Activated CD8-positive, alpha-beta memory T cell treated with anti-CD3 and anti-CD28 coated beads for 36 hours (primary cell): ENCODE data around the gene STK32B. TPM values are rescaled to one million over a fixed set of nuclear protein-coding genes. Genes with fewer than 3 reads are reported as not detected.

Experiments
- CTCF ChIA-PET: fragments of 350-600 bp; sonication (Branson Sonifier 250); formaldehyde crosslinking; loops from one replicate; lab custom pipeline; 2021; ENCODE audit warnings: antibody characterized with exemption; lab: Charles Lee
- POLR2A ChIA-PET: fragments of 350-600 bp; sonication (Branson Sonifier 250); formaldehyde crosslinking; loops from one replicate; lab custom pipeline; 2021; ENCODE audit warnings: antibody characterized with exemption; lab: Charles Lee
- total RNA-seq, 2 experiments: library from RNA; stranded (reverse); gene quantifications; one replicate each; pipeline ENCODE4 v1.2.3, GENCODE V29; 2021

Gene STK32B
- total RNA-seq, 2 experiments from 2014 or later = not detected

DNA sequence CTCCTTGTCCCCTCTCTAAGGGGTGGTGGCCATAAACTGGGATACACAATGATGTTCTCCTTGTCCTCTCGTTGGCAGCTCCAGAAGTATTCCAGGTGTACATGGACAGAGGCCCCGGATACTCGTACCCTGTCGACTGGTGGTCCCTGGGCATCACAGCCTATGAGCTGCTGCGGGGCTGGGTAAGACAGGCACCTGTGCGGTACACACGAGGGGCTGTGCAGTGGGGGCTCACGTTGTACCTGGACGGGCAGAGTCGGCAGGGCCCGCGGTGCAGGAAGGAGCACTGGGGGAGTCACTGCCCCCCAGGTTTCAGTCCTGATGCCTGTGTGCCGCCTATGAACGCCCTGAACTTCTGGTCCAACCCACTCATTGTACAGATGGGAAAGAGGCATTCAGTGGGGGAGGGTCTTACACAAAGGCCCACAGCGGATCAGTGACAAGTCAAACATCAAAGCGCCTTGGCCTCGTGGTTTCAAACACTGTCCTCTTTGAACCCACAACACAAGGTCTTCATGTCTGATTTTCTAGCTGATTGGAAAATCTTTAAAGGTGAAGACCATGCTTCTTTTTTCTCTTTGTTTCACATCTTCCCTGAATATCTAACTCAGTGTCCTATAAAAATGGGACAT is 395.4 kb downstream of the STK32B start:
- CTCF ChIA-PET = no interaction called here

DNA sequence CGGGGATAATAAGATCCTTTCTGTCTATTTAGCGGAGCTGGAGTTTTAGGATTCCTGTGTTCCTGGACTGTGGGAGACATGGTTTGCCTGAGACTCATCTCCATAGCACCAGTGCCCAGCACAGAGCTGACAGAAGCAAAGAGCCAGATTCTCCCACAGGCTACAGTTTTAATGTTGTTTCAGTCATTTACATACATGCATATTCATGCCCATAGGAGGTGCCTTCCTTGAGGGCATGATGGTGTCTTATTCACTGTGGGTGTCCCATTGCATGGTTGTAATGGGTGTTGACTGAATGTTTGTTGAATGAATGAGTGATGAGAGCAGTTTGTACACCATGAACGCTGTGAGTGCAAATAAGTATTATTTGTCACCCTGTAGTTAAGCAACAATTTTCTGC is 396.5 kb downstream of the STK32B start:
- CTCF ChIA-PET = no interaction called here

More for the DNA sequence above, 395.4 kb downstream of the STK32B start:
- POLR2A ChIA-PET = no interaction called here

DNA sequence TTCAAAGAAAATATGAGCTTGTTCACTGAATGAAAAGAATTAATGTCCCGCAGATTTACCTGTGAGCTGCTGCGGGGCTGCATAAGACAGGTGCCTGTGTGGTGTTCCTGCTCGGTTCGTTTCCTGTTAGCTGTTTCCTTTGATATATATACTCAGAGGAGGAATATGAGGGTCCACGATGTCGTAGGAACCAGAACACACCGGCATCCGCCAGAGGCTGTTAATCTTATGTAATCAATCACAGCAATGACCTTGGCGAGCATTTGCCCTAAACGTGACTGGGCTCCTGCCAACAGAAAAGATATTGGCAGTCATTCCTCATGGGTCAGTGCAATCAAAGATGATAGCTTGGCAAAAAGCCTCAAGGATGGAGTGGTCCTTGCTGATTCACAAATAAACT is 396.9 kb downstream of the STK32B start:
- ChIA-PET POLR2A (no interaction called here), CTCF (no interaction called here)

More for the DNA sequence above, 396.5 kb downstream of the STK32B start:
- POLR2A ChIA-PET = no interaction called here

DNA sequence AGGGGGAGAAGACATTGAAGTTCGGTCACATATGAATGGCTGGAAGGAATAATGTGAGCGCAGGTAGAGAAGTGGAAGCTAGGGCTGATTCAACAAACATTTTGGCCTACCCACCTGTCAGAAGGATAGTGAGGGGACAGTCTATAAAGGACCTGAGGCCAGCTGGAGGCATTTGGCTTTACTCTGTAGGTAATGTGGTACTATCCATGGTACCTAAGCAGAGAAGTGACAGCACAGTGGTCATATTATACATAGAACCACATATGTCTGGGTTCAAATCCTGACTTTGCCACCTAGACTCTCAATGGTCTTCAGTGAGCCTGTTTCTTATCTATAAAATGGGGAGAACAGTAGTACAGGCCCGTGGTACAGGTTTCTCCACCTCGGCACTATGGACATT is 400.0 kb downstream of the STK32B start:
- ChIA-PET POLR2A (no interaction called here), CTCF (no interaction called here)

DNA sequence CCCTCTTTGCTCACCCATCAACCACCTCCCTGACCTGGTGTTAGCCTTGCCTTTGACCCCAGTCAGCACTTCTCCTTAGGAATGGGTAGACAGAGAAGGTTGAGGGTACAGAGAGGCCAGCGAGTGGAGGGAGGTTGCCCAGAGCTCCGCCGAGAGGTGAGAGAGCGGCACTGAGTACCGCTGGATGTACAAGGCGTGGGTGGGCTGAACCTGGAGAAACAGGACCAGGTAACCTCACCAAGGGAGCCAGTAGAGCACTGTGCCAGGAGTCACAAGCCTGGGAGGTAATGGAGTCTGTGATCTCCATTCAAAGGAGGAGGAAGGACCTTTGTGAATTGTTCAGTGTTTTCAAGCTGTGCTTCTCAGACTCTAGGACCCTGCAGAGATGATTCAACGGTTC is 400.9 kb downstream of the STK32B start:
- POLR2A ChIA-PET = no interaction called here
- CTCF ChIA-PET = no interaction called here

DNA sequence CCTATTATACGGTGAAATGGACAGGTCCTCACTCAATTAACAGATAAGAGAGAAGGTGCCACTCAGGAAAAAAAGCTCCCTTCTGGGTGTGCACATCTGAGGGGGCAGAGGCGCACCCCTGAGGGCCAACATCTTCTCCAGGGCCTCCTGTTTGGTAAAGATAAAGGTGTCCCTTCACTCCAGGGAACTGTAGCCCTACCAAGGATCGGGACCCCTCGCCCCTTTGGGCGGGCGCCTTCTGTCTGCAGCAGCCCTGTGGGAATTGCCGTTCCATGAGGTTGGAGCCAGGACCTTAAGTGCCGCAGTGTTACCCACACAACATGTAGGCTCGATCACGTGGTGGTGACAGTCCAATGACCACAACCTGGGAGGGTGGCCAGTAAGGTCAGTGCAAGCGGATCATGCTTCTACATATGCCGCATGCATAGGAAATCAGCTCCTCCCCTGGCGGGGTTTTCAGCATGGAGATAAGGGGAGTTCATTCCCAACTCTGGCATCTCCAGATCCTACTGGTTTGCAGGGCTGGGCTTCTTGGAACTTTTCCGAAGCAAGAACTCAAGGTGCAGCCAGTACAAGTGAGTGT is 403.8 kb downstream of the STK32B start:
- ChIA-PET CTCF (no interaction called here), POLR2A (no interaction called here)

DNA sequence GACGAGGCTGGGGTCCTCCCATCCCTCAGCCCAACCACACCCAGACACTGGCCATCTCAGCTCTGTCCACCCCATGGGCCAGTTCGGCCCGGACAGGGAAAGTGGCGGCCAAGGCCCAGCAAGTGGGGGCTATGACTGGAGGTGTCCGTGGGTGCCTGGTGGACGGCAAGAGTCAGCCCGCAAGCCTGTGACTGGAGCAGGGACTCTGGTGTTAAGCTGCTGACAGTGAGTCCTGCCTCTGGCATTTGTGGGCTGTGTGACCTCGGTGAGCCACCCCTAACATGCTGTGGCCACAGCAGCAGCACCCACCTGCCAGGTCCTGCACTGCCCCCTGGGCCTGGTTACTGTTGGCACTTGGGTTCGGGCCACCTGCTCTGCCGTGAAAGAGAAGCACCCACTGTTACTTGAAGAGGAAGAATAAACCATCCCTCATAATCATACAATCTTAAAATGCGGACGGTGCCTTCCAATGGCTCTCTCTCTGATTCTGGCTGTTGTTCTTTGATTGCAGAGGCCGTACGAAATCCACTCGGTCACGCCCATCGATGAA is 405.1 kb downstream of the STK32B start:
- CTCF ChIA-PET = no interaction called here
- POLR2A ChIA-PET = no interaction called here

DNA sequence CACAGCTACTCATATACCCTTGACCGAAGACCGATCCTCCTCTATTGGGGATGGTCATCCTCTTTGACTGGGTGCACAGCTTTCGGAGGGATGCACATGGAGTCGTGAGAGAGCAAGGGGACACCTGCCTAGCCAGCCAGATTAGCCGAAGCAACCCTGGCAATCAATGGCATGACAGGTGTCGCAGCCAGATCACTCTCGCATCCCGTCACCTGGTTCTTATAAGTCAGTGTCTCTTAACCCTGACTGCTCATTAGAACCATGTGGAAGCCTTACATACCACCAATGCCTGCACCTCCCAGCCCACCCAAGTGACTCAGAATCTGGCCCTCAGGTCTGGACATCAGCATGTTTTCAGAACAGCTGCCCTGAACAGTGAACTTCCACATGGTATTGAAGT is 407.4 kb downstream of the STK32B start:
- ChIA-PET CTCF (no interaction called here), POLR2A (no interaction called here)

DNA sequence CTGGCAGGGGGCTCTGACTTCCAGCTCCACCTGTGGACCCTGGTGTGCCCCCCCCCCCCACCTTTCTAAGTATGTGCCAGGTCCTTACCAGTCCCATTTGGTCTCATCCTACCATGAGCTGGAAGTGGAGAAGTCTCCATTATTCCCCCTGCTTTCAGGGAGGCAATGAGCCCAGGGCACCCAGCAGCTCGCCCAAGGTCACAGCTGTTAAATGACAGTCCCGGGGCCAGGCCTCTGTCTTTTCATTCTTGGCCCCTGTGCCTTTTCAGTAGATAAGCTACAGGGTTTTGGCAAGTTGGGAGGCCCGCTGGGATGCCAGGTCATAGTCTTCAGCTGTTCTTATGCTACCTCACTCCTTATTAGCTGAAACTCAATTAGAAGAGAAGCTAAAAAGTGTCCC is 408.0 kb downstream of the STK32B start:
- POLR2A ChIA-PET = no interaction called here
- CTCF ChIA-PET = no interaction called here

DNA sequence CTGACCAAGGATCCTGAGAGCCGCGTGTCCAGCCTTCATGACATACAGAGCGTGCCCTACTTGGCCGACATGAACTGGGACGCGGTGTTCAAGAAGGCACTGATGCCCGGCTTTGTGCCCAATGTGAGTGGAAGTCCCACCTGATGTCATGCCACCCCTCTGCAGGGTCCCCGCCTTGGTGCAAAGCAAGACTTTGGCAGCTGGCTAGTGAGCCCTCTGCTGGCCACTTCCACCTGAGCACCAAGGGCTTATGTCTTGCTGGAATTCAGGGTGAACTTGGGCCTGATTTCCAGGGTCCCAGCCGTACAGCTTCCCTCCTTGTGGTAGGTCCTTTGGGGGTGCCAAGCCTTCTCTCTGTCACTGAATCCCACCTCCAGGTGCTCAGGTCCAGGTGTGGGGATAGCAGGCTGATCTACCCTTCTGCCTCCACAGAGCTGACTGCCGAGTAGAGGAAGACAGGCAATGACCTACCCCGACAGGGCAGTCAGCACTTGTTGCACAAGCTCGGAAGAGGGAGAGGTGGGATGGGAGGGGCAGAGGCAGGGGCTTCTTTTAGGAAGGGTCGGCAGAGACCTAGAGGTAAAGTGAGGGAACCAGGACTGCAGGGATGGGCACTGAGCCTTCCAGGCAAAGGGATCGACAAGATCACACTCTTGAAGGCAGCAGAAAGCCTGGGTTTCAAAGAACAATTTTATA is 409.0 kb downstream of the STK32B start:
- CTCF ChIA-PET = no interaction called here
- POLR2A ChIA-PET = no interaction called here

DNA sequence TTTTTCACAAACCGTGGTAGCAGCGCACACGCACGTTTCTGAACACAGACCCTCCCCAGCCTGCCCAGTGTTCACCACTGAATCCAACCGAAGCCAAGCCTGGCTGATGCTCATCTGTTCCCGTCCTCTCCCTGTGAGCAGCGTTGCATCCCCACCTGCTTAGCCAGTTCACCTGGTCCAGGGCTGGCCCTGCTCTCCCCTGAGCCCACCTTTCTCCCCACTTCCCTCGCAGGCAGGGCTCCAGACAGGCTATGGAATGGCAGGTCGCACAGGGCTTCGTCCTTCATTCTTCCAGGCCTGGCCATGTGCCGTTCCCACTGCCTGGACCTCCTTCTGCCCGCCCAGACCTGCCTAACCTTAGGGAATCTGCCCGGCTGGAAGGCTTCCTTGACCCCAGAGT is 410.2 kb downstream of the STK32B start:
- CTCF ChIA-PET = no interaction called here
- POLR2A ChIA-PET = no interaction called here

DNA sequence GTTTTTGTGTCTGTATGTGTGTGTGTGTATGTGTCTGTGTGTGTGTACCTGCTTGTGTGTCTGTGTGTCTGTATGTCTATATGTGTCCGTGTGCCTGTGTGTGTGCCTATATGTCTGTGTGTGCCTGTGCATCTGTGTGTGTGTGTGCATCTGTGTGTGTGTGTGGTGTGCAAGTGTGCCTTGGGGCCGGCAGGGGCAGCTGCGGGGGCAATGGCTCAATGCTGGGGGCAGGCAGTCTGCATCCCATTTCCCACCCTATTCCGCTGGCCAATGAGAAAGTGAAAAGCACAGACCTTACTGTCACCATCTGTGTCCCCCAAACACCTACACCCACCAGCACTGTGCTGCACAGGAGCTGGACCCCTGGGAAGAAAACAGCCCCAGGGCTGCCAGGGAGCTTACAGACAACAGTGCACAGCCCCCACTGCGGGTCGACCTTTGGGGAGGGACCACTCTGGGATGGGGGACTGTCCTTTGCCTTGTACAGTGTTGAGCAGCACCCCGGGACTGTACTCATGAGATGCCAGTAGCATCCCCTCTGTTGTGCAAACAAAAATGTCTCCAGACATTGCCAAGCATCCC is 411.1 kb downstream of the STK32B start:
- POLR2A ChIA-PET = no interaction called here
- CTCF ChIA-PET = no interaction called here

DNA sequence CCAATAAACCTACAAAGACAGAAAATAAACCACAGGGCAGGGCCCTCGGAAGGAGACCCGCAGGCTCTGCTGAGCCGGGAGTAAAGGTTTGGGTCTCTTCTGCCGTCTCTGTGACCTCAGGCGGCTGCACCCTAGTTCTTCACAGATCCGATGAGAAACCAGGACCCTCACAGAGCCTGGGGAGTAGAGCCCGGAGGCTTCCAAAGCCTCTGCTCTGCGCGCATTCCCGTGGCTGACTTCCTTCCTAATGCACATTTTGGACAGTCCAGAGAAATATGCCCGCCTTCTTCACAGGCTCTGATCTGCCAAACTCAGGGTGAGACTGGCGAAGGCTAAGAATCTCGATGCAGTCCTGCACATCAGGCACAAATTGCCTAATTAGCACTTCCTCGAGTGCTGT is 411.6 kb downstream of the STK32B start:
- ChIA-PET POLR2A (no interaction called here), CTCF (no interaction called here)

DNA sequence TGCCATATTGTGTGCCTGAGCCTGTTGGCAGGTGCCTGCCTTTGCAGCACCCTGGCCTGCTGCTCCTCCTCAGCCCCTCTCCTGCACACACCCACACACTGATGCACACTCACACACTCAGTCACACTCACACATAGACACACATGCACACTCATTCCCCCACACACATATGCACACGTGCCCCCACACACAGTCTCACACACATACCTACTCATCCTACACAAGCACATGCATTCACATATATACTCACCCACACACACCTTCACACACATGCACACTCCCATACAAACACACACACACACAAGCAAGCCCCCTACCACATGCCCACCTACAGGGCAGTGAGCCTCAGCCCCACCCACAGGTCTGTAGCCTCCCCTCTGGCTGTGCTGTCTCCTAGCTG is 412.1 kb downstream of the STK32B start:
- POLR2A ChIA-PET = no interaction called here
- CTCF ChIA-PET = no interaction called here

DNA sequence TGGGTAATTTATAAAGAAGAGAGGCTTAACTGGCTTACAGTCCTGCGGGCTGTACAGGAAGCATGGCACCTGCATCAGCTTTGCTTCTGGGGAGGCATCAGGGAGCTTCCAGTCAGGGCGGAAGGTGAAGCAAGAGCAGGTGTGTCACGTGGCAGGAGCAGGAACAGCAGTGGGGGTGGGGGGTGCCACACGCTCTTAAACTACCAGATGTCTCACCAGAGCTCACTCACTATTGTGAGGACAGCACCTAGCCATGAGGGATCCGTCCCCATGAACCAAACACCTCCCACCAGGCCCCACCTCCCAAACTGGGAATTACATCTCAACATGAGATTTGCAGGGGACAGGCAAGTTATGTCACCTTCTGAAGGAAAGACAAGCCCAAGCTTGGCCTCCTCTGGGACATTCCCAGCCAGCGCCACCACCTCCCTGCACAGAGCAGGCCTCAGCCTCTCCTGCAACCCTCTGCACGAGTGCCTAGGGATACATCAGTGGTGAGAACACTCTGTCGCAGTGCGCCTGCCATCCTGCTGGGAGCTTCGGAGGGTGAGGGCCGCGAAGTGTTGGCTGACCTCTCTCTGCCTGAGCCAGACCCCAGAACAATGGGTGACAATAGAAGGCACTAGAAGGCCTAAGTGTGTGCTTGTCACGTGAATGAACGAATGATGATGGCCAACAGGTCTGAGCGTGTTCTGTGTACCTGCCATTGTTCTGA is 412.8 kb downstream of the STK32B start:
- ChIA-PET POLR2A (no interaction called here), CTCF (no interaction called here)

DNA sequence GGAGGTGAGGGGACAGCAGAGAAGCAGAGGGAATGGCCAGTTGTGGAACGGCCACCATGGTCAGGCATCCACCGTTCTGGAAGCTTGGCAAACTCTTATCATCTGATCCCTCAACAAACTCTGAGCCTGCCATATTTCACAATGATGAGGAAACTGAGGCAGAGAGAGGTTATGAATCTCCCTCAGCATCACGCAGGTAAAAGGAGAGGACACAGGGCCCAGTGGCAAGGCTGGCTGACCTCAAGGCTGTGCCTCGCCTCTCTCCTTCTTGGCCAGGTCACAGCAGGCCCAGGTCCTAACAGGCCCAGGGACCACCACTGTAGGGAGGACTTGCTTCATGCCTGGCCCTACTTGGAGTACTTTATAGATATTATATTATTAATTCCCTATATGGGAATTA is 414.2 kb downstream of the STK32B start:
- CTCF ChIA-PET = no interaction called here
- POLR2A ChIA-PET = no interaction called here

DNA sequence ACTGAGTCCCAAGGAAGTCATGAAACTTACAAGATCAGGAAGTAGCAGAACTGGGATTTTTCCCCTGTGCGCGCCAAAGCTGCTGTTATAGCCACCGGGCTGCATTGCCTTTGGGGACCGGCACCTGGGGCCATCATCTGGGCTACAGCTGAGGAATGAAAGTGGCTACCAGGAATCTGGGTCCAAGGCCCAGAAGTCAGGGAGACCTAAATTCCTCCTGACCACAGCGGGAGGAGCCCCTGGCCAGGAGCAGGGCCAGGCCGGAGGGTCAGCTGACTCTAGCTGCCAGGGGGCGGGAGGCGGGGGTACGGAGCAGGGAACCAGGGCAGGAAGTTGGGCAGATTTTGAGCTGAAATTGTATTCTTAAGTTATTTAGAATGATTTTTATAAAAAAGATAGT is 414.7 kb downstream of the STK32B start:
- CTCF ChIA-PET = no interaction called here

DNA sequence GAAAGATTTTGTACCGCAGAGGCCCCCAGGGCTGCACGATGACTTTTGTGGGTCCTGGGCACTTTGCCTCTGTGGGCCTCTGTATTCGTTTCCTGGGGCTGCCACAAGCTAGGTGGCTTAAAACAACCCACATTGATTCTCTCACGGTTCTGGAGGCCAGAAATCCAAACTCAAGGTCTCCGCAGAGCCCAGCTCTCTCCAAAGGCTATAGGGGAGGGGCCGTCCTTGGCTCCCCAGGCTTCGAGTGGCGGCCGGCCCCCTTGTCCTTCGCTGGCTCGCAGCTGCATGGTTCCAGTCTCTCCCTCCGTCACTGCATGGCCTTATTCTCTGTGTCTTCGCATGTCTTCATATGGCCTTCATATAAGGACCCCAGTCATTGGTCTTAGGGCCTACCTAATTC is 415.8 kb downstream of the STK32B start:
- ChIA-PET POLR2A (no interaction called here), CTCF (no interaction called here)

More for the DNA sequence above, 414.7 kb downstream of the STK32B start:
- POLR2A ChIA-PET = no interaction called here

DNA sequence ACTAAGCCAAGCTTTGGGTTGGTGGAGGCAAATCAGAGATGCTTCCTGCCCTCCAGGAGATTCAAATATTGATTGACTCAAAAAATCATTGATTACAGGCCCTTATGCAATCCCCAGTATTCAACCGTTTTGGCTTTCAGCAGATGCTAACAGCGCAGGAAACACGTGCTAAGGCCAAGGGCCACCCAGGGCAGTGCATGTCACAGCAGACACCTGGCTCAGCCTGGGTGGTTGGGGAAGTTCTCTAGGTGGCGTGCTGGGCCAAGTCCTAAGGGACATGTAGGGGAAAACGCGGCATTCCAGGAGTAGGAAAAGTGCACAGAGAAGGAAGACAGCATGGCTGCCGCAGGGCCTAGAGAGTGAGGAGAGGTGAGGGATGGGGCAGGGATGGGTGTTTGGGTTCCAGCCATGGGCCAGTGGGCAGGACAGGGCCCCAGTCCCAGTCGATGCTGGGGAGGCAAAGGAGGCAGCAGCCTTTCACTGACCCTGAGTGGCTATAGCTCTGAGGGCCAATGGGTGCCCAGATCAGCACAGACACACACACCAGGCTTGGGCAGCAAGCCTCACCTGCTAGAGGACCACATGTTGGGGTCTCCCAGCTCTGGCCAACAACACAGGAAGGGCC is 418.0 kb downstream of the STK32B start:
- POLR2A ChIA-PET = no interaction called here
- CTCF ChIA-PET = no interaction called here

DNA sequence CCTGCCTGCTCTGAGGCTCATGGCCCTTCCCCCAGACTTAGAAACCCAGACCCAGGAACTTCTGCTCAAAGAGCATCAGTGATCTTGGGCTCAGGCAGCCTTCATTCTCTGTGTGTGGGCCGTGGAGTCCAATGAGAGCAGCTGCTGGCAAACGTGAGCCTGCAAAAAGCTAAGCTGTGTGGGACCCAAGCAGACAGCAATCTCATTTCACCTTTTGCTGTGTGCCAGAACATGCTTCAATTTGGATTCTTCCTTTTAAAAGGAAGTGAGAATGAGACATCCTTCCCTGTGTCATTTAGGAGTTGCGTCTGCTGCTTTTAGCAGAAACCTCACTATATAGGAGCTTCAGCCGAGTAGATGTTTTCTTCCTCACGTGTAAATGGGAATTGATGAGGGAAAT is 418.6 kb downstream of the STK32B start:
- ChIA-PET POLR2A (no interaction called here), CTCF (no interaction called here)
